ENCODE measurements around the gene SPDYE18.
"Not testable (repeated sequence)": the region's sequence is repeated elsewhere in the genome, so short reads cannot be mapped to it uniquely, and the experiment has no call there.

DNA sequence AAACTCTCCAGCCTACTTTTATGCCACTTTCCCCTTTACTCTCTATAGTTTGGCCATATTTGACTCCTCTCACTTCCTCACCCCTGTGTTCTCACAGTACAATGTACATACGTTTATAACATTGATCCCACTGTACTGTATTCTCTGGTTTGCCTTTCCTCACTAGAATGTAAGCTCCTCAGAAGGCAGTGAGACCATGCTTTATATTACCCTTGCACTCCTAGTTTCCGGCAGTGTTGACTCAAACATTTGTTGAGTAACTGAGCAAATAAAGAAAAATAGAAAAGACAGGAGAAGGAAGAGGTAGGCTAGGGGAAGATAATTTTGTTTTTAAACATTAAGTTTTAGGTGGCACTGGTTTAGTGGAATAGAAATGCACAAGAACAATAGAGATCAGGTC, 17.9 kb upstream of the SPDYE18 start:
- not testable (repeated sequence) for TF ChIP-seq TAF1 (conservative IDR thresholded peaks at IDR 0.05); CTCF (IDR thresholded peaks at IDR 0.05; ENCODE audit: low read depth, low read length, missing input control); SP1 (IDR thresholded peaks at IDR 0.05); GABPA (IDR thresholded peaks at IDR 0.05 in 1 of 2, conservative IDR thresholded peaks at IDR 0.05 in 1 of 2); JUND (IDR thresholded peaks at IDR 0.05)
- TF ChIP-seq, protein P1, sequence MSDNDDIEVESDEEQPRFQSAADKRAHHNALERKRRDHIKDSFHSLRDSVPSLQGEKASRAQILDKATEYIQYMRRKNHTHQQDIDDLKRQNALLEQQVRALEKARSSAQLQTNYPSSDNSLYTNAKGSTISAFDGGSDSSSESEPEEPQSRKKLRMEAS (IDR thresholded peaks at IDR 0.05), result not testable (repeated sequence)
